Type B pancreatic cell (in vitro differentiated cells): Measurements from ENCODE around the gene FOXRED2. TPM values are rescaled to one million over a fixed set of nuclear protein-coding genes. Genes with fewer than 3 reads are reported as not detected.
A peak's percentile ranks its signal among the peaks of the same experiment; 100 is the strongest.

Experiments
- DNase-seq: peaks from one replicate; pipeline ENCODE4 v3.0.0; 2021; ENCODE audit warnings: mixed read lengths; ENCODE audit not compliant: unreplicated experiment; ENCODE audit errors: extremely low spot score
- H3K27ac Mint-ChIP-seq: 2 replicates; pipeline ENCODE4 v1.8.0; 2021; ENCODE audit warnings: mild to moderate bottlenecking, mixed read lengths
- H3K27me3 Mint-ChIP-seq: 2 replicates; pipeline ENCODE4 v1.8.0; 2021; ENCODE audit warnings: mixed read lengths
- H3K36me3 Mint-ChIP-seq: 2 replicates; pipeline ENCODE4 v1.8.0; 2021; ENCODE audit warnings: mixed read lengths
- H3K4me1 Mint-ChIP-seq: one replicate; pipeline ENCODE4 v1.8.0; 2021; ENCODE audit warnings: mixed read lengths; ENCODE audit not compliant: unreplicated experiment
- H3K4me3 Mint-ChIP-seq: 2 replicates; pipeline ENCODE4 v1.8.0; 2021; ENCODE audit warnings: mild to moderate bottlenecking, mixed read lengths
- H3K9me3 Mint-ChIP-seq: 2 replicates; pipeline ENCODE4 v1.8.0; 2021; ENCODE audit warnings: mixed read lengths
- CTCF ChIP-seq: fragments of 200-600 bp; sonication (generic); conservative IDR thresholded peaks from 2 replicates; pipeline ENCODE4 v1.5.0; 2021; ENCODE audit warnings: antibody characterized with exemption, mild to moderate bottlenecking
- total RNA-seq: library from RNA; stranded (reverse); gene quantifications from 2 replicates; pipeline ENCODE4 v1.2.1, GENCODE V29; 2021; ENCODE audit warnings: low replicate concordance

Gene FOXRED2
- total RNA-seq, 1 donor from 2014 or later: 38.8 TPM

DNA sequence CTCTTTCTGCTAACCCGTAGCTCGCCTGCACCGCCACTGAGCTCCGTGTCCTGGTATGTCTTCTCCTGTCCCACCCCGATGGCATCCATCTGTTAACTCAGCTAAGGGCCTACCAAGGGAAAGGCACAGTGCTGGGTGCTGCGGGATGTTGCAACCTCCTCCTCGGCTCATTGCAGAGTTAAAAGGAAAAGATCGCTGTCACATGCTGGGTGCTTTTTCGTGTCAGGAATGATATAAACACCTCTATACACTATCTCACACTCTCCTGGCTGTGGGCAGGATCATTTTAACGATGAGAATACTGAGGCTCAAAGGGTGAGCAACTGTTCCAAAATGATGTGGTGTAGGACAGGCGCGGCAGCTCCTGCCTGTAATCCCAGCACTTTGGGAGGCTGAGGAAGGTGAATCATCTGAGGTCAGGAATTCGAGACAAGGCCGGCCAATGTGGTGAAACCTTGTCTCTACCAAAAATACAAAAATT, 35.5 kb downstream of the FOXRED2 start:
- DNase-seq: no peak
- Mint-ChIP-seq H3K27me3 (no peaks in the 10 kb centered on the region), H3K36me3 (peaks cover 9% of the 10 kb centered on the region), H3K9me3 (no peaks in the 10 kb centered on the region), H3K27ac (peak overlapping the region; percentile 19), H3K4me1 (no peaks in the 10 kb centered on the region), H3K4me3 (no peak overlapping the region)
- TF ChIP-seq CTCF: no peak

DNA sequence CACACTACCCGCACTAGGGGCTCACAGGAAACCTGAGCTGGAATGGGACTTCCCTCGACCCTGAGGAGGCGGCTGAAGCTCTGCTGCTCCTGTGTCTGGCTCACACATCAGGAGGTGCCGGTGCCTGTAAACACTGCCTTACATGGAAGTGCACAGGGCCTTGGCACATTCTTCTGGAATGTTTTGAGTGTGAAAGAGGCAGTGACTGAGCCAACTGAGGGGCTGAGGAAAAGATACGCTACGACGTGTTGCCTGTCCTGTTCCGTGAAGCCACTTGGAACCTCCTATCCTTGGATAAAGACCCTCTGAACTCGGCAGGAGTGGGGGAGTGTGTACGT, 35.9 kb downstream of the FOXRED2 start:
- no peaks in the 10 kb centered on the region for H3K9me3 Mint-ChIP-seq
- H3K4me1 Mint-ChIP-seq: no peaks in the 10 kb centered on the region
- no peak overlapping the region for H3K27ac Mint-ChIP-seq
- no peak overlapping the region for H3K4me3 Mint-ChIP-seq
- DNase-seq: no peak
- H3K27me3 Mint-ChIP-seq: no peaks in the 10 kb centered on the region
- H3K36me3 Mint-ChIP-seq: peaks cover 7% of the 10 kb centered on the region
- no peak for TF ChIP-seq CTCF

DNA sequence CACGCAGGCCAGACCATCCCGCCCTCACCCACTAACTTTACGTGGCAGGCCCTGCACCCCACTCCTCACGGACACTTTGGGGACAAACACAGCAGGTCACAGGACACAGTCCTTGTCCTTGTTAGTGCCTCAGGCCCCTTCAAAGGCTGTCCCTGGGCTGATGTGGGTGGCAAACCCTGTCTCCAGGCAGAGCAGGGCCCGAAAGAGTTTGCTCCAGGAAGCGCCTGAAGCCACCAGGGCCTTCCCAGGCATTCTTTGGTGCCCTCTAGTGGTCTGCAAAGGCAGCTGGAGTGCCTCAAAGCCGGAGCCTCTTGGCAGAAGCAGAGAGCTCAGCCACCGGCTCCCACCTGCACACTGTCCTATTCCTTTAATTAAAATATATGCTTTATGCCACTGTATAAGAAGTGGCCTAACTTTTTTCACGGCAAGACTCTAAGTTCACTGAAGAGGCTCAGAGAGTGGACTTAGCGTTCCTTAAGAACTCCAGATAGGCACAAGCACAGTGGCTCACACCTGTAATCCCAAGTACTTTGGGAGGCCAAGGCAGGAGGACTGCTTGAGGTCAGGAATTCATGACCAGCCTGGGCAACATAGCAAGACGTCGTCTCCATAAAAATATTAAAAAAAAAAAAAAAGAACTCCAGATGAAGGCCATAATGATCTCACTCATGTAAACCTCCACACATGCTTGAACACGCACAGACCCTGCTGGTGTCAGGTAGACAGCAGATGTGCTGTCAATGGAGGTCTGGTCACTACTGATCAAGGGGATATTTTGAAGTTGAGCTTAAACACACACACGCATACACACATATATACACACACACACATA, 36.5 kb downstream of the FOXRED2 start:
- Mint-ChIP-seq H3K27ac (peak overlapping the region; percentile 48), H3K36me3 (peaks cover 1% of the 10 kb centered on the region), H3K9me3 (no peaks in the 10 kb centered on the region), H3K4me3 (no peak overlapping the region), H3K27me3 (no peaks in the 10 kb centered on the region), H3K4me1 (peaks cover 5% of the 10 kb centered on the region)
- peak; percentile 84 for DNase-seq
- TF ChIP-seq CTCF: peak; percentile 96

GRCh38 chr22:36469094-36469710, 37.6 kb downstream of the FOXRED2 start:
- H3K9me3 Mint-ChIP-seq: no peaks in the 10 kb centered on the region
- no peak for DNase-seq
- H3K4me3 Mint-ChIP-seq: no peak overlapping the region
- no peak overlapping the region for H3K27ac Mint-ChIP-seq
- peaks cover 5% of the 10 kb centered on the region for H3K4me1 Mint-ChIP-seq
- TF ChIP-seq CTCF: no peak
- no peaks in the 10 kb centered on the region for H3K36me3 Mint-ChIP-seq
- no peaks in the 10 kb centered on the region for H3K27me3 Mint-ChIP-seq

DNA sequence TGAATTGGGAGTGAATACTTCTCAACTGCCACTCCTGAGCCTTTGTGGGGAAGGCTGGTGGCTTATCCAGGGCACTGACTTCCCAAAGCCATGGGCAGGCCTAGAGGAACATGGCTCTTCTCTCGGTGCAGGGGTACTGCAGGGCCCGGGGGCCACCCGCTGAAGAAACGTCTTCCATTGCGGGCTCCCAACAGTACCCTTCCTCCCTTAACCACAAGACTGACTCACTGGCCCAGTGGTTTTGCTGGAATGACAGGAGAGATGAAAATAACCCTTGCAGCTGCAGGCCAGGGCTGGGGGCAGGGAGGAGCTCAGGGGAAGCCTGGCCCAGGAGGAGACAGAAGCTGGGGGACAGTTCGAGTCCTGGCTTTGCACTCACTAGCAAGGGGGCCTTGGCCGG, 38.9 kb downstream of the FOXRED2 start:
- Mint-ChIP-seq H3K4me3 (no peak overlapping the region), H3K27ac (no peak overlapping the region), H3K4me1 (peaks cover 5% of the 10 kb centered on the region), H3K9me3 (no peaks in the 10 kb centered on the region), H3K36me3 (no peaks in the 10 kb centered on the region), H3K27me3 (no peaks in the 10 kb centered on the region)
- TF ChIP-seq CTCF: no peak
- no peak for DNase-seq
